ENCODE data around the gene PARP9. TPM values are rescaled to one million over a fixed set of nuclear protein-coding genes. Genes with fewer than 3 reads are reported as not detected.

The PARP9 gene
- 10 to 100 TPM; 16.8 to 27.0 TPM for total RNA-seq
- long read RNA-seq, partial matches to known transcripts = 18 of 59 reads
- long read RNA-seq, other reads (novel, unspliced or antisense) = 37 of 59 reads

DNA sequence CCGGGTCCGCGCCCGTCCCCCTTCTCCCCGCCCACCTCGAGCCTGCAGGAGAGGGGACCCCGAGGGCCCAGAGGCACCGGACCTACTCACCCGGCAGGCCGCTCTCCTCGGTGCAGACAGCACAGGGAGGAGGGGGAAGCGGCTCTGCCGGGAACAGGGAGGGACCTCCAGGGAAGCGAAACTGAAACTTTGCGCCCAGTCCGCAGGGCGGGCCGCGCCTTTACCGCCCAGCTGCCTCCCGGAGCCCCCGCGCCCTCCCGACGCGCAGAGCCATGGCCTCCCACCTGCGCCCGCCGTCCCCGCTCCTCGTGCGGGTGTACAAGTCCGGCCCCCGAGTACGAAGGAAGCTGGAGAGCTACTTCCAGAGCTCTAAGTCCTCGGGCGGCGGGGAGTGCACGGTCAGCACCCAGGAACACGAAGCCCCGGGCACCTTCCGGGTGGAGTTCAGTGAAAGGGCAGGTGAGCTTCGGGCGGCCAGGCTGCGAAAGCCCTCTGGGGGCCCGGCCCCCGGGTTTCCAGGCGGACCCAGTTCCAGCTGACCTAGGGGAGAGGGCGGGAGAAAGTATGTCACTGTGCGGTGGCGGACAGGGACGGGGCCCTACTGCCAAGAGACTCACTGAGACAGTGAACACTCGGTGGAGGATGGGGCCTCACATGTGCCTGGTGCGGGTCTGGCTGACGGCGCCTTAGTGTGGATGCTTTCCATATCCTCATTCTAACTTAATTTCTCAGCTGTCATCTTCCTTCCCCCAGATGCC, at the start of gene PARP9, which contains the start of gene DTX3L:
Gene PARP9, minus strand, starts transcription at position 146 of the 758 bp plus-strand sequence. CDS start 4,680 bp downstream, outside the sequence.
Gene DTX3L, plus strand, starts transcription at position 184 of the 758 bp plus-strand sequence. Its CDS starts 89 bp downstream, at position 273.
- intact Hi-C loops (cut with DNase I) = loop anchor here in 1 of 2 donors (5.0 kb wide), 1 partner anchor 113 kb away; no protein-coding TSS in a partner anchor
- peak; percentile 99 for ATAC-seq
- DNase-seq = peak; percentile 89

DNA sequence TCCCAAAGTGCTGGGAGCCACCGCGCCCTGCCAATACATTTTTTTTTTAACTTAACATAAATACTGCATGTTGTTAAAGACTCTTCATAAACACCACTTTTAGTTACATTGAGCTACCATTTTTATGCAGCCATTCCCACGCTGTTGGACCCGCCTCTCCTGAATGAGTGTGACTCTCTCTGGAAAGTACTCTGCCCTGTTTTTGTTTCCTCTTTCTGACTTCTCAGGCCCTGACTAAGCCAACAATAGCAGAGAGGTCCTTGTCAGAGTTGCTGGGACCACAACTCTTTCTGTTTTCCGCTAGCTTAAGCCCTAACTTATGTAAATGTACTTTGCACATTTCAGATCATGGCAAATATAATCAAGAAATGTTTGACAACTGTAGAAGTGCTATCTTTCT, 48.6 kb upstream of the PARP9 start:
- DNase-seq = no peak
- intact Hi-C loops (cut with DNase I) = no loop called here
- no peak for ATAC-seq

DNA sequence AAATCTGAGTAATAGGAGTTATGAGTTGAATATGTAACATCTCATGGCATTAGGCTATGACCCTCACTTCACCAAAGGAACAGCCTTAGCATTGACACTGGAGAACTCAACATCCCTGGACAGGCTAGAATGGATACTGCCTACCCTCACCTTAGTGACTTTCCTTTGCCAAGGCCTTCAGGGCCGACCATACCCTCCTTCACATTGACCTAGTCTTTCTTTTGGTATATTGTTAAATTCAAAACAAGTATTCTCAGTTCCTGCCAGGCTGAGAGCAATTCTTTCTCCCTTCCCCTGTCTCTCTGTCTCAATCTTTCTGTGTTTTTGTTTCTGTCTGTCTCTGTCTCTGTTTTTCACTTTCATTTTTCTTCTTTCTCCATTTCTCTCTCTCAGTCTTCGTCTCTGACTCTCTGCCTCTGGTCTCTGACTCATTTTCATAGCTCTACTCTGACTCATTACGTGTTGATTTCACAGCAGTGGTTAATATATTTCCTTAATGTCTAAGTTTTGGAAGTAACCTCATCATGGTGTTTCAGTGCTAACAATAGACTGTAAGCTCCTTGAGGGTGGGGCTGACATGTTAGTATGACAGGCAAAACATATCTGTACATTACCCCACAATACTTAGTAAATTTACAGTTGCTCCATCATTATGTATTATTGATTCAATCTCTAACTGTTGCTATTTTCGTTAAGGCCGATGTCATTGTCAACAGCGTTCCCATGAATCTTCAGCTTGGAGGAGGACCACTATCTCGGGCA, 45.9 kb upstream of the PARP9 start:
- DNase-seq (no peak), ATAC-seq (peak in 1 of 2 donors; percentile 82)
- intact Hi-C loops (cut with DNase I) = no loop called here

- DNase-seq (no peak), ATAC-seq (no peak)
- intact Hi-C loops (cut with DNase I) = no loop called here
Measured at GRCh38 chr3:122608916-122609315, 44.8 kb upstream of the PARP9 start.

DNA sequence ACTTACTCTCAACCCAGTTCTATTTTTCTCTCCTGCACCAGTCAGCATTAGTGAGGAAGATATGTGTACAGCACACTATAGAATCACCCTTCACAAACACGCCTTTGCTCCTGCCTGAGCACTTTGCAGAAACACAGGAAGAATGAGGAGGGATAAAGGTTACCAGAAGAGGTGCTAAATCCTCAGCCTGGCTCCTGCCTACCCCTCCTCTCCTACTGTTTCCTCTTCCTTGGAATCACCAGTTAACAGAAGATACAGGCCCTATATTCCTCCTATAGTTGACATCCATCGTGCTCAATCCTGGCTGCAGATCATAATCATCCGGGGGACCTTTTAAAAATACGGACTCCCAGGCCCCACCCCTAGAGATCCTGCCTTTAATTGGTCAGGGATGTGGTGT, 42.2 kb upstream of the PARP9 start:
- ATAC-seq (no peak), DNase-seq (no peak)
- intact Hi-C loops (cut with DNase I) = no loop called here

DNA sequence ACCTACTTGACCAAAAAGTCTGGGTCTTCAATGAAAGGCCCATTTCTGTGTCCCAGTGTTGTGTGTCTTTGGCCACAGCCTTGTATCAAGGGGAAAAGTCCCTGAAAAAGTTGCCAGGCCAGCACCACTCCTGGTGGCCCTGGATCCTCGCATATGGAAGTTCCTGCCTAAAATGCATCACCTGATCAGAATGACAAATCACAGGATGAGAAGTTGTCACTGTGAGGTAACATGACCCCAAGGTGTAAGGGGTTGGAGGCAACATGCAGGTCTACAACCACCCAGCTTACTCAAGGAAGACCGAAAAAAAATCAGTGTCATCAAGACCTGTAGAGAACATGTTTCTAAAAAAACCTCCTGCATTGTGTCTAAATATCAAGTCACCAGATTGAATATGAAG, 39.0 kb upstream of the PARP9 start:
- DNase-seq (no peak), ATAC-seq (no peak)
- intact Hi-C loops (cut with DNase I) = no loop called here

GRCh38 chr3:122602011-122602710, 38.1 kb upstream of the PARP9 start:
- DNase-seq (no peak), ATAC-seq (no peak)
- intact Hi-C loops (cut with DNase I) = no loop called here

- DNase-seq (no peak), ATAC-seq (no peak)
- intact Hi-C loops (cut with DNase I) = no loop called here
Measured at GRCh38 chr3:122598556-122598955, 34.5 kb upstream of the PARP9 start.

GRCh38 chr3:122598151-122598550, 34.1 kb upstream of the PARP9 start:
- DNase-seq = no peak
- no peak for ATAC-seq
- intact Hi-C loops (cut with DNase I) = no loop called here

DNA sequence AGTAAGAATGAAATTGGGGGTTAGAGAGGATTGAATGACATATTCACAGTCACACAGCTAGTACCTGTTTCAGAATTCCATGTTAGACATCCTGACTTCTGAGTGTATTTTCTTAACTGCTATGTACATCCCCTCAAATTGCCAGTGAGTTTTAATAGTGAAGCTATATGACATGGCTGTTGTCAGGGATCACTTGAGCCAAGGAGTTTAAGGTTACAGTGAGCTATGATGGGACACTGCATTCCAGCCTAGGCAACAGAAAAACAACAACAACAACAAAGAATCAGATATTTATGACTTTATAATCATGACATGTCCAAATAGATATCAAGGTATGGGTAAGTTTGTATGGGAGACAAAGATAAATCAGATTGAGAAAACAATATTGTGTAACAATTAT, 29.9 kb upstream of the PARP9 start:
- no peak for ATAC-seq

DNA sequence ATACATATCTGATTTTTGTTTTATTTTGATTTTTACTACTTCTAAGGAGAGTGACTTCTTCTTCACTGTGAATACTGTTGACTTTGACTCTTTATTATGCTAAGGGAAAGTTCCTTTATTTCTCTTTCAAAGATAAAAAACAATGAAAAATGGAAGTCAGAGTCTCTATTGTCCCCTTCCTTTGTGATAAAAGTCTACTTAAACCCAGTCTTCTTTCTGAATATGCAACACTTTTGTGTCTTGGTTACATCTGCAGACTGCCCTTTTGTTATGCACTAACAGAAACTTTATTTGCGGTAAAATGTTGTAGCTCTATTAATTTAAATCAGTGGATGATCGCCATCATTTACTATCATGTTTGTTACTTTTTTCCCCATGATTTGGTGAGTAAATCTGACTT, 26.5 kb upstream of the PARP9 start:
- intact Hi-C loops (cut with DNase I) = no loop called here
- ATAC-seq (no peak), DNase-seq (no peak)

More for the DNA sequence above, 29.9 kb upstream of the PARP9 start:
- intact Hi-C loops (cut with DNase I) = no loop called here
- DNase-seq = no peak

DNA sequence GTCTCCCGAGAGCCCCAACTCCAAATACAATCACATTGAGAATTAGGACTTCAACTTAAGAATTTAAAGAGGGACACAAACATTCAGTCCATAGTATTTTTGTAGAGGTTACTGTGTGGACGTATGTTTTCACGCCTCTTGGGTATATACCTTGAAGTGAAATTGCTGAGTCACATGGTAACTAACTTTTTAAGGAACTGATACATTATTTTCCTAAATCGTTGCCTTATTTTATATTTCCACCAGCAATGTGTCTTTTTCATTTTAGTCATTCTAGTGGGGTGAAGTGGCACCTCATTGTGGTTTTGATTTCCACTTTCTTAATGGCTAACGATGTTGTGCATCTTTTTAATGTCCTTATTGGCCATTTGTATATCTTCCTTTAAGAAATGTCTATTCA, 25.2 kb upstream of the PARP9 start:
- no peak for ATAC-seq
- no peak for DNase-seq
- intact Hi-C loops (cut with DNase I) = no loop called here

DNA sequence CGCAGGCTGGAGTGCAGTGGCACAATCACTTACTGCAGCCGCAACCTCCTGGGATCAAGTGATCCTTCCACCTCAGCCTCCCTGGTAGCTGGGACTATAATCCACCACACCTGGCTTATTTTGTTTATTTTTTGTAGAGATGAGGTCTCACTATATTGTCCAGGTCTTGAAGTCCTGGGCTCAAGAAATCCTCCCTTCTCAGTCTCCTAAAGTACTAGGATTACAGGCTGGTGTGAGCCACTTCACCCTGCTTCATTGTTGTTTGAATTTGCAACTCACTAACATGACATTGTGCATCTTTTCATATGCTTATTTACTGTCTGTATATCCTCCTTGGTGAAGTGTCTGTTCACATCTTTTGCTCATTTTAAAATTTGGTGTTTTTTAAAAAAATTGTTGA, 23.5 kb upstream of the PARP9 start:
- ATAC-seq (no peak), DNase-seq (no peak)
- intact Hi-C loops (cut with DNase I) = no loop called here

DNA sequence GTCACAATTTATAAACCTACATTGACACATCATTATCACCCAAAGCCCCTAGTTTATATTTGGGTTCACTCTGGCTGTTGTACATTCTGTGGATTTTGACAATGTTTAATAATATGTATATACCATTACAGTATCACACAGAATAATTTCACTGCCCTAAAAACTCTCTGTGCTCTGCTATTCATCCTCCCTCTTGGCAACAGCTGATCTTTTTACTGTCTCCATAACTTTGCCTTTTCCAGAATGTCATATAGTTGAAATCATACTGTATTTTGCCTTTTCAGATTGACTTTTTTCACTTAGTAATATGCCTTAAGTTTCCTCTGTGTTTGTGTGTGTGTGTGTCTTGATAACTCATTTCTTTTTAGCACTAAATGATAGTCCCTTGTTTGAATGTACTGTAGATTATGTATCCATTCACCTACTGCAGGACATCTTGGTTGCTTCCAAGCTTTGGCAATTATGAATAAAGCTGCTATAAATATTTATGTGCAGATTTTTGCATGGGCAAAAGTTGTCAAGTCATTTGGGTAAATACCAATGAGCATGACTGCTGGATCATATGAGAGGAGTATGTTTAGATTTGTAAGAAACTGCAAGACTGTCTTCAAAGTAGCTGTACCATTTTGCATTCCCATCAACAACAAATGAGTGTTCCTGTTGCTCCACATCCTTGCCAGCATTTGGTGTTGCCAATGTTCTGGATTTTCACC, 22.8 kb upstream of the PARP9 start:
- no peak for DNase-seq
- intact Hi-C loops (cut with DNase I) = no loop called here
- ATAC-seq = no peak

DNA sequence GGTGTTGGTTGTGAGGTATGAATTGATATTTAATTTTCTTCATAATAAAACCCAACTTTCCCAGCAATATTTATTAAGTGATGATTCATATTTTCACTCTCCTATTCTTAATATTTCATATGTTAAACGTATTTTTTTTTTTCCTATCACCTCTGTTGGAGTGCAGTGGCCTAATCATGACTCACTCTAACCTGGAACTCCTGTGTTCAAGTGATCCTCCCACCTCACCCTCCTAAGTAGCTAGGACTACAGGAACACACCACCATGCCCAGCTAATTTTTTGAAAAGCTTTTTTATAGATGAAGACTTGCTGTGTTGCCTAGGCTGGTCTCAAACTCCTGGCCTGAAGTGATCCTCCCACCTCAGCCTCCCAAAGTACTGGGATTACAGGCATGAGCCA, 22.0 kb upstream of the PARP9 start:
- intact Hi-C loops (cut with DNase I) = no loop called here
- no peak for ATAC-seq

DNA sequence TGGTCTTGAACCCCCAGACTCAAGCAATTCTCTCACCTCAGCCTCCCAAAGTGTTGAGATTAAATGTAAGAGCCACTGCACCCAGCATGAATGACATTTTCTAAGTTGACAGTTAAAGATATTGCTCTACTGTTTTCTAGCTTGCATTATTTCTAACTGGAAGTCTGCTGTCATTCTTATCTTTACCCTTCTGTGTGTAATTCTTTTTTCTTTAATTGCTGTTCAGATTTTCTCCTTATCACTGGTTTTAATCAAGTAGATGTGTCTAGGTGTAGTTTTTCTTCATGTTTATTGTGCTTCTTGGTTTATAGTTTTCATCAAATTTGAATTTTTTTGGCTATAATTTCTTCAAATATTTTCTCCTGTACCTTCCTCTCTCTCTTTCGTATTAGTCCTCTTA, 18.3 kb upstream of the PARP9 start:
- ATAC-seq = no peak
- intact Hi-C loops (cut with DNase I) = no loop called here
- no peak for DNase-seq

More for the DNA sequence above, 22.0 kb upstream of the PARP9 start:
- no peak for DNase-seq

- DNase-seq = no peak
- ATAC-seq = no peak
- intact Hi-C loops (cut with DNase I) = no loop called here
Measured at GRCh38 chr3:122581622-122582021, 17.5 kb upstream of the PARP9 start.

DNA sequence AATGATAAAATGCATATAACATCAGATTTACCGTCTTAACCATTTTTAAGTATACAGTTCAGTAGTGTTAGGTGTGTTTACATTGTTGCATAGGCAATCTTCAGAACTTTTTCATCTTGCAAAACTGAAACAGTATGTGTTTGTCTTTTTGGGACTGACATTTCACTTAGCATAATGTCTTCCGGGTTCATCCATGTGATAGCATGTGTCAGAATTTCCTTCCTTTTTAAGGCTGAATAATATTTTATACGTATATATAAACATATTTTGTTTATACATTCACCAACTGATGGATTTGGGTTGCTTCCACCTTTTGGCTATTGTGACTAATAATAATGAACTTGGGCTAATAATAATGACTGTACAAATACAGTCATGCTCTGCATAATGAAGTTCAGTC, 16.4 kb upstream of the PARP9 start:
- DNase-seq (no peak), ATAC-seq (no peak)
- intact Hi-C loops (cut with DNase I) = no loop called here

DNA sequence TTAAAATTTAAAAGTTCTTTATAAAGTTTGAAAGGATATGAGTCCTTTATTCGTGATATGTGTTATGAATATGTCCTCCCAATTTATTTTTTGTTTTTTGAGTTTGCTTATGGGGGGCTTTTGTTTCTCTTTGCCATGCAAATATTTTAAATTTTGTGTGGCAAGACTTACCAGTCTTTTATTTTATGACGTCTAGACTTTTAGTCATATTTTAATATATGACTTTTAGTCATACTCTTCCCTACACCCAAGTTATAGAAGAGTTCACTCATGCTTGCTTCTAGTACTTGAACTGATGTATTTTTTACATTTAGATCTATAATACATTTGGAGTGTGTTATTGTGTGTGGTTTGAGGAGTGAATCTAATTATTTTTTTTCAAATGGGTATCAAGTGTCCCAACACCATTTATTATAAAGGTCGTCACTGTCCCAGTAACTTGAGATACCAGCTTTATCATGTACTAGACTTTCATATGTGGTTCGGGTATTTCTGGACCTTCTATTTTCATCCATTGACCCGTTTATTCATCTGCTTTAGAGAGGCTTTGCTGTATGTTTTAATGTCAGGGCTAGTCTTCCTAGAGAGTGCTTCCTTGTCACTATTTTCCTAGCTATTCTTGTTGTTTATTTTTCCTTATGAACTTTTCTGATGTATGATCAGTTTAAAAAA, 14.1 kb upstream of the PARP9 start:
- intact Hi-C loops (cut with DNase I) = no loop called here
- ATAC-seq (no peak), DNase-seq (no peak)

Data from left cardiac atrium (tissue), 4 donors.